ENCODE results near the gene COLEC12.

- TF ChIP-seq CTCF (optimal IDR thresholded peaks at IDR 0.05 in 1 of 3, IDR thresholded peaks at IDR 0.05 in 1 of 3, conservative IDR thresholded peaks at IDR 0.05 in 1 of 3; ENCODE audit: extremely low read depth in 1 of 3, insufficient read depth in 2 of 3, low read length in 3 of 3) (no peak), EZH2 (IDR thresholded peaks at IDR 0.05; ENCODE audit: low read length) (no peak)
Observed at GRCh38 chr18:400456-400855, 100.0 kb downstream of the COLEC12 start.

Data from keratinocyte (primary cell).